Ovary (tissue), 9 donors: ENCODE data around the gene CD300A. TPM values are rescaled to one million over a fixed set of nuclear protein-coding genes. Genes with fewer than 3 reads are reported as not detected.

ENCODE experiments used
- DNase-seq, 5 donors: peaks; one replicate each; pipeline ENCODE4 v3.0.0-alpha.2; 2019 to 2020
- H3K27ac ChIP-seq, 2 donors: fragments of 200-600 bp; one replicate each; pipeline versions ENCODE4 v1.5.1 to v1.8.0; 2019 to 2022
- H3K27me3 ChIP-seq: fragments of 200-600 bp; one replicate; pipeline ENCODE4 v1.8.0; 2022
- H3K36me3 ChIP-seq: fragments of 200-600 bp; sonication (generic); one replicate; pipeline ENCODE4 v1.5.1; 2019
- H3K4me1 ChIP-seq: one replicate; pipeline ENCODE4 v1.8.1; 2013; ENCODE audit warnings: mild to moderate bottlenecking, moderate library complexity; ENCODE audit not compliant: insufficient read depth
- H3K4me3 ChIP-seq: fragments of 200-600 bp; sonication (generic); one replicate; pipeline ENCODE4 v1.5.1; 2017
- H3K9me3 ChIP-seq, 2 donors: fragments of 200-600 bp in 1 of 2; sonication (generic) in 1 of 2; one replicate each; pipeline versions ENCODE4 v1.5.1 to v1.8.1; 2013 to 2019; ENCODE audit warnings: mild to moderate bottlenecking in 1 of 2, moderate library complexity in 1 of 2
- EP300 ChIP-seq: sonication (generic); formaldehyde crosslinking; IDR thresholded peaks from one replicate; pipeline ENCODE4 v1.6.1; 2017; ENCODE audit warnings: antibody characterized with exemption
- POLR2A ChIP-seq: fragments of 450-650 bp; IDR thresholded peaks from one replicate; pipeline ENCODE4 v1.6.1; 2017; ENCODE audit warnings: antibody characterized with exemption, mild to moderate bottlenecking, moderate library complexity
- WGBS, 3 donors: extraction: QIAGEN DNeasy Blood & Tissue Kit in 1 of 3; methylation state at CpG; one replicate each; pipeline versions ENCODE4 v1.1.5 to v1.1.7; 2013 to 2017; 5-methylcytosine and 5-hydroxymethylcytosine counted together
- intact Hi-C, 4 donors: fragments of 100-400 bp; cut with DNase I; formaldehyde crosslinking; loops; one replicate each; pipeline versions ENCODE4 v1.11.0 to v1.15.1; 2022 to 2023
- polyA plus RNA-seq, 2 donors: library from polyadenylated mRNA; stranded (reverse); fragments of 200-250 nt in 1 of 2; fragments of 350-450 nt in 1 of 2; fragmentation: Illumina TruSeq in 1 of 2; extraction: RNeasy Lipid Tissue Mini Kit (QIAGEN cat#74804) in 1 of 2; gene quantifications; one replicate each; pipeline ENCODE4 v1.2.3, GENCODE V29; 2013 to 2014
- total RNA-seq, 7 donors: library from RNA; depleted of rRNA in 2 of 7; stranded (reverse); fragments of >200 nt in 2 of 7; fragmentation: NEBNext Ultra II Directional in 3 of 7; extraction: Animal tissue kit (Norgen Biotek cat#: 25700) in 3 of 7; gene quantifications; one replicate each; pipeline versions ENCODE4 v1.1.0 to v1.2.4, GENCODE V29; 2016 to 2023
- TF ChIP-seq, protein P1 (sequence below), 3 donors: fragments of 450-650 bp in 2 of 3; fragments of 200-600 bp in 1 of 3; IDR thresholded peaks; one replicate each; pipeline versions ENCODE4 v1.5.1 to v1.8.0; 2016 to 2022; ENCODE audit warnings: antibody characterized with exemption in 3 of 3, mild to moderate bottlenecking in 1 of 3
- donor health status: DM: no; HTN: no; CAD: no; lungs with moderate emphysema.
- donor health status: DM: no; HTN: no; CAD: no.
- donor health status: Bipolar disorder and iron deficiency.
- donor health status: DM: yes; HTN: yes; CAD: no.
- donor health status: DM: no; HTN: no; CAD: no.
- donor health status: DM: yes; HTN: yes; CAD: no.

Gene CD300A
- total and polyA plus RNA-seq, 9 donors, result 1.4 to 5.5 (median 2.1) TPM

DNA sequence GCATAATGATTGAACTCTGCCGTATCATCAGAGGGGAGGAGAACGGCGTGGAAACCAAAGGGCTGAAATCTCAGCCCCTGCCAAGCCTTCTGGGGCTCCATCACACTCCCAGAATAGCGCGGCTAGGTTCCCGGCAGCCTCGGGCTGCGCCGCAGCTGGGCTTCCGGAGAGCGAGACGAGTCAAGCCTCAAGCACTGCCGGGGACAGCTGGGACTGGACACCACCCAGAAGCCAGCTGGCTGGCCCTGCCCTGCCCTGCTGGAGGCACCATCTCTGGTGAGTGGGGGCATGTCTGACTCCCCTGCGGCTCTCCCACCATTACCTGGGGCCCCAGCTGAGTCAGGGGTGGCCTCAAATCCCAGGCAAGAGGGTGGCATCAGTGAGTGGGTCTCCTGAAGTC lies 41.8 kb upstream of the CD300A start:
- Histone ChIP-seq H3K27ac (no peak overlapping the region), H3K9me3 (no peaks in the 10 kb centered on the region), H3K36me3 (no peaks in the 10 kb centered on the region), H3K27me3 (no peaks in the 10 kb centered on the region), H3K4me1 (peaks cover 18% of the 10 kb centered on the region), H3K4me3 (no peak overlapping the region)
- DNase-seq, result no peak
- intact Hi-C loops, result no loop called here
- TF ChIP-seq, protein P1, sequence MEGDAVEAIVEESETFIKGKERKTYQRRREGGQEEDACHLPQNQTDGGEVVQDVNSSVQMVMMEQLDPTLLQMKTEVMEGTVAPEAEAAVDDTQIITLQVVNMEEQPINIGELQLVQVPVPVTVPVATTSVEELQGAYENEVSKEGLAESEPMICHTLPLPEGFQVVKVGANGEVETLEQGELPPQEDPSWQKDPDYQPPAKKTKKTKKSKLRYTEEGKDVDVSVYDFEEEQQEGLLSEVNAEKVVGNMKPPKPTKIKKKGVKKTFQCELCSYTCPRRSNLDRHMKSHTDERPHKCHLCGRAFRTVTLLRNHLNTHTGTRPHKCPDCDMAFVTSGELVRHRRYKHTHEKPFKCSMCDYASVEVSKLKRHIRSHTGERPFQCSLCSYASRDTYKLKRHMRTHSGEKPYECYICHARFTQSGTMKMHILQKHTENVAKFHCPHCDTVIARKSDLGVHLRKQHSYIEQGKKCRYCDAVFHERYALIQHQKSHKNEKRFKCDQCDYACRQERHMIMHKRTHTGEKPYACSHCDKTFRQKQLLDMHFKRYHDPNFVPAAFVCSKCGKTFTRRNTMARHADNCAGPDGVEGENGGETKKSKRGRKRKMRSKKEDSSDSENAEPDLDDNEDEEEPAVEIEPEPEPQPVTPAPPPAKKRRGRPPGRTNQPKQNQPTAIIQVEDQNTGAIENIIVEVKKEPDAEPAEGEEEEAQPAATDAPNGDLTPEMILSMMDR (IDR thresholded peaks at IDR 0.05), result no peak
- TF ChIP-seq EP300, result no peak
- TF ChIP-seq POLR2A, result no peak
- WGBS, 3 donors, result 74 to 89% (median 77%) methylated on average over 14 of the region's 14 CpGs

DNA sequence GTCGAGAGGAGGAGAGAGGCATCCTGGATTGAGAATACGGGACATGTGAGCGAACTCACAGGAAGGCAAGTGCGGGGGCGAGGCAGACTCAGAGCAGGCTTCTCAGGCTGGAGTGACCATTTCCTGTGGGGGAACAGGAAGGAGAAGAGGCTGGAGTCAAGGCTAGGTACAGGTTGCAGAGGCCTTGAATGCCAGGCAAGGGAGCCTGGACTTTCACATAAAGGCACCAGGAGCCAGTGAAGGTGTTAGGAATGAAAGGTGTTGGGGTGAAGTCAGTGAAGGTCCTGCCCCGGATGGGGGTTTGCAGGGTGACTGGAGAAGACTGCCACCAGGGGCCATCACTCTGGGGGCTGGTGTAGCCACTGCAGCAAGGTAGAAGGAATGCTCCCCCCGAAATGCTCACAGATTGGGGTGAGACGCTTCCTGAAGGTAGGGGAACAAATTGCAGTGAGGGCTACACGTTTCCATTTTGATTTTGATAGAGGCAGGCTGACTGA lies 39.8 kb upstream of the CD300A start:
- Histone ChIP-seq H3K9me3 (no peaks in the 10 kb centered on the region), H3K4me1 (peaks cover 18% of the 10 kb centered on the region), H3K27ac (peak overlapping the region in 1 of 2 donors; percentile 51), H3K27me3 (no peaks in the 10 kb centered on the region), H3K4me3 (no peak overlapping the region), H3K36me3 (no peaks in the 10 kb centered on the region)
- TF ChIP-seq EP300 (no peak), POLR2A (no peak)
- TF ChIP-seq, protein P1 (IDR thresholded peaks at IDR 0.05), result no peak
- intact Hi-C loops, result no loop called here
- WGBS, 3 donors, result 70 to 82% (median 71%) methylated on average over 9 of the region's 9 CpGs
- peak in 2 of 5 donors; percentile 24 to 29 for DNase-seq

DNA sequence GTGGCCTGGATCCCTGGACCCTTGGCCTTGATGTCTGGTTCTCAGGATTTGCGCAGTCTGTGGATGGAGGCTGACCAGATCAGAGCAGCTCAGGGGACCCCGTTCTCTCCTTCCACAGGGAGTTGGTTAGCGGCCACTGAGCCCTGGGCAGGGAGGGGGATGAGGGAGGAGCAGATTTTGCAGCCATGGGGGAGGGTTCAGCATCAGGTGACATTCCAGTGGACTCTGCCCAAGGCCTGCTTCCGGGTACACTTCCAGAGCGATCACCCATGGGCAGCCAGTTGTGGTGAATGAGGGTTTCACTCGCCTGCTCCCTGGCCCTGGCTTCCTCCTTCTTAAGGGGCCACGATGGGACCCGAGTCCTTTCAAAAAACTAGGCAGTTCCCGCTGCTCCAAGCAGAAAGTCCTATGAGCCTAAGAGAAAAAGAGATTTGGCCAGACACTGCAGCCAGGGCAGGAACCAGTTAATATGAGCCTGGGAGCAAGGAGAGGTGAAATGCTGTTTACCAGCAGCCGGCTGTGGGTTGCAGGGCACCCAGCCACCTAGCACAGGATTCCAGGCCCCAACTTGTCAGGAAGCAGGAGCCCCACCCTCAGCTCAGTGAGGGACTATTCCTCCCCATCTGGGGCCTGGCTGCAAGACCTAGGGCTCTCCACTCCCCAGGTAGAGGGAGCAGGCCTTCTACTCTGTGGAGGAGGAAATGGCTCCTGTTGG lies 39.2 kb upstream of the CD300A start:
- no peaks in the 10 kb centered on the region for H3K9me3 ChIP-seq
- peaks cover 18% of the 10 kb centered on the region for H3K4me1 ChIP-seq
- DNase-seq, result peak; percentile 50 to 68 (median 63)
- peak overlapping the region in 1 of 2 donors; percentile 51 for H3K27ac ChIP-seq
- WGBS, 3 donors, result 48 to 61% (median 53%) methylated on average over 10 of the region's 10 CpGs
- no peaks in the 10 kb centered on the region for H3K36me3 ChIP-seq
- no peak overlapping the region for H3K4me3 ChIP-seq
- no peak for TF ChIP-seq POLR2A
- no peak for TF ChIP-seq EP300
- TF ChIP-seq, protein P1 (IDR thresholded peaks at IDR 0.05), result no peak
- no peaks in the 10 kb centered on the region for H3K27me3 ChIP-seq
- intact Hi-C loops, result no loop called here

DNA sequence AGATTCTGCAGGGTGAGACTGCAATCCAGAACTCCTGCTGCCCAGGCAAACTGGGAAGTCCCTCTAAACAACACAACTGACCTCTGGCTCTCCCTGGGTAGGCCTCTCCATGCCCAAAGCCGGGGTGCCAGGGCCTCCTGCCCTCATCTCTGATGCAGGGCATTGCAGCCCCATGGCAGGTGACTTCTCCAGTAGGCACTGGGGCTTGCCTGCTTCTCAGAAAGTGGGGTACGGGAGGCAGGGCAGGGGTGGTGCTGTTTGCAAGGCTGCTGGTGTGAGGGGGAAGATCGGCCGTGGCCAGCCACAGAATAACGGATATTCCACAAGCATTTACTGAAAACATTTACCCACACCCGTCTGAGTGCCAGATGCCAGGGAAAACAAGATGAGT lies 38.7 kb upstream of the CD300A start:
- peak in 1 of 5 donors; percentile 25 for DNase-seq
- intact Hi-C loops, result no loop called here
- Histone ChIP-seq H3K27me3 (no peaks in the 10 kb centered on the region), H3K9me3 (no peaks in the 10 kb centered on the region), H3K36me3 (no peaks in the 10 kb centered on the region), H3K4me3 (no peak overlapping the region), H3K4me1 (peaks cover 18% of the 10 kb centered on the region), H3K27ac (peak overlapping the region in 1 of 2 donors; percentile 51)
- 76 to 82% (median 81%) methylated on average over 6 of the region's 6 CpGs for WGBS, 3 donors
- TF ChIP-seq POLR2A (no peak), EP300 (no peak)
- TF ChIP-seq, protein P1 (IDR thresholded peaks at IDR 0.05), result no peak
